Thyroid gland (tissue), 4 donors: Measurements from ENCODE around the gene NME7.

Source experiments
- POLR2A ChIP-seq, 2 donors: fragments of 450-650 bp; IDR thresholded peaks; one replicate each; pipeline ENCODE4 v1.6.1; 2017; ENCODE audit warnings: antibody characterized with exemption in 2 of 2, mild to moderate bottlenecking in 2 of 2, moderate library complexity in 1 of 2
- TF ChIP-seq, protein P1 (sequence below), 6 experiments: fragments of 200-600 bp in 3 of 6; fragments of 450-650 bp in 3 of 6; sonication (generic) in 3 of 6; IDR thresholded peaks; one replicate each; pipeline ENCODE4 v1.5.1; 2016 to 2019; ENCODE audit warnings: antibody characterized with exemption in 6 of 6, mild to moderate bottlenecking in 2 of 6, inconsistent platforms in 1 of 6, moderate library complexity in 1 of 6

DNA sequence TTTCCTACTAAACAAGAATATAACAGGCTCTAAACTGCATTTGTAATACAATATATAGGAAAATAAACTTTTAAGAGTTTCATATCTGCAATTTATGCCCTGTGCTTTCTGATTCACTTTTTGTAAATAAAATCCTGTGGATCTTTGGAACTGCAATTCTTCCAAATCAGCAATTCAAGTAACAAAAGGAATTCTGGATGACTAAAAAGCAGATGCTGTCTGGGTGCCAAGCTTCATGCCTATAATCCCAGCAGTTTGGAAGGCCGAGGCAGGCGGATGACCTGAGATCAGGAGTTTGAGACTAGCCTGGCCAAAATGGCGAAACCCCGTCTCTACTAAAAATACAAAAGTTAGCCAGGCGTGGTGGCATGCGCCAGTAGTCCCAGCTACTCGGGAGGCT lies 6.3 kb downstream of the NME7 start:
- TF ChIP-seq, protein P1, sequence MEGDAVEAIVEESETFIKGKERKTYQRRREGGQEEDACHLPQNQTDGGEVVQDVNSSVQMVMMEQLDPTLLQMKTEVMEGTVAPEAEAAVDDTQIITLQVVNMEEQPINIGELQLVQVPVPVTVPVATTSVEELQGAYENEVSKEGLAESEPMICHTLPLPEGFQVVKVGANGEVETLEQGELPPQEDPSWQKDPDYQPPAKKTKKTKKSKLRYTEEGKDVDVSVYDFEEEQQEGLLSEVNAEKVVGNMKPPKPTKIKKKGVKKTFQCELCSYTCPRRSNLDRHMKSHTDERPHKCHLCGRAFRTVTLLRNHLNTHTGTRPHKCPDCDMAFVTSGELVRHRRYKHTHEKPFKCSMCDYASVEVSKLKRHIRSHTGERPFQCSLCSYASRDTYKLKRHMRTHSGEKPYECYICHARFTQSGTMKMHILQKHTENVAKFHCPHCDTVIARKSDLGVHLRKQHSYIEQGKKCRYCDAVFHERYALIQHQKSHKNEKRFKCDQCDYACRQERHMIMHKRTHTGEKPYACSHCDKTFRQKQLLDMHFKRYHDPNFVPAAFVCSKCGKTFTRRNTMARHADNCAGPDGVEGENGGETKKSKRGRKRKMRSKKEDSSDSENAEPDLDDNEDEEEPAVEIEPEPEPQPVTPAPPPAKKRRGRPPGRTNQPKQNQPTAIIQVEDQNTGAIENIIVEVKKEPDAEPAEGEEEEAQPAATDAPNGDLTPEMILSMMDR (IDR thresholded peaks at IDR 0.05): no peak
- no peak for TF ChIP-seq POLR2A (IDR thresholded peaks at IDR 0.05)
